Activated CD8-positive, alpha-beta T cell treated with anti-CD3 and anti-CD28 coated beads for 36 hours (primary cell): ENCODE results near the gene MAP3K12. TPM values are rescaled to one million over a fixed set of nuclear protein-coding genes. Genes with fewer than 3 reads are reported as not detected.

Source experiments
- ATAC-seq: fragments of 200-7000 bp; cut with Tn5 transposase; one replicate; pipeline ENCODE4 v1.10.0; 2021; ENCODE audit warnings: mild to moderate bottlenecking, moderate library complexity
- CTCF ChIA-PET: fragments of 350-600 bp; sonication (Branson Sonifier 250); formaldehyde crosslinking; loops from one replicate; lab custom pipeline; 2021; ENCODE audit warnings: antibody characterized with exemption; lab: Charles Lee
- POLR2A ChIA-PET: fragments of 350-600 bp; sonication (Branson Sonifier 250); formaldehyde crosslinking; loops from one replicate; lab custom pipeline; 2021; ENCODE audit warnings: antibody characterized with exemption; lab: Charles Lee
- DNase-seq: peaks from one replicate; pipeline ENCODE4 v3.0.0-alpha.2; 2020
- H3K27ac Mint-ChIP-seq: one replicate; pipeline ENCODE4 v1.8.0; 2021; ENCODE audit warnings: mild to moderate bottlenecking, mixed read lengths
- H3K27me3 Mint-ChIP-seq: one replicate; pipeline ENCODE4 v1.8.0; 2021; ENCODE audit warnings: mixed read lengths
- H3K36me3 Mint-ChIP-seq: one replicate; pipeline ENCODE4 v1.8.0; 2021; ENCODE audit warnings: low read depth, mixed read lengths
- H3K4me1 Mint-ChIP-seq: one replicate; pipeline ENCODE4 v1.8.0; 2021; ENCODE audit warnings: low read depth, mixed read lengths
- H3K4me3 Mint-ChIP-seq: one replicate; pipeline ENCODE4 v1.8.0; 2021; ENCODE audit warnings: mild to moderate bottlenecking, moderate library complexity, mixed read lengths
- H3K9me3 Mint-ChIP-seq: one replicate; pipeline ENCODE4 v1.8.0; 2021; ENCODE audit warnings: mixed read lengths
- intact Hi-C: fragments of 100-400 bp; cut with micrococcal nuclease; formaldehyde crosslinking; loops from one replicate; pipeline ENCODE4 v1.10.0; 2022
- total RNA-seq, 2 experiments: library from RNA; stranded (reverse); gene quantifications; one replicate each; pipeline ENCODE4 v1.2.3, GENCODE V29; 2021
- TF ChIP-seq, protein P1 (sequence below): fragments of 200-600 bp; IDR thresholded peaks from one replicate; pipeline ENCODE4 v1.8.0; 2022; ENCODE audit warnings: antibody characterized with exemption, mild to moderate bottlenecking

Gene MAP3K12
- total RNA-seq, 2 experiments from 2014 or later = 8.2 to 10.0 TPM

DNA sequence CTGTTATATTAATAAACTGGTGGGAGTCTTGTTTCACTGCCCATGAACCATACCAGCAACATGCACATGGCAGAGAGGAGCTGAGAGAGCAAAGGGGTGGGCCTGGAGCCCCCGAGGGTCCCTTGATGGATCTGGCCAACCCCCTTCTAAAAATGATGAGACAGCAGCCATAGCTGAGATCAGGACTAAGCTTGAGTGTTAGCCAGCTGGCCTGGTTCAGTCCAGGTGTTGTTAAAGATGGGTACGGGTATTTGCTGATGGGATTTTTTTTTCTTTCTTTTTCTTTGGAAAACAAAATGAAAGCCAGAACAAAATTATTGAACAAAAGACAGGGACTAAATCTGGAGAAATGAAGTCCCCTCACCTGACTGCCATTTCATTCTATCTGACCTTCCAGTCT is 31.4 kb downstream of the MAP3K12 start:
- Mint-ChIP-seq H3K4me1 (peaks cover 43% of the 10 kb centered on the region), H3K4me3 (no peak overlapping the region), H3K27ac (peak overlapping the region; percentile 50), H3K27me3 (no peaks in the 10 kb centered on the region), H3K36me3 (peaks cover 82% of the 10 kb centered on the region), H3K9me3 (no peaks in the 10 kb centered on the region)
- CTCF ChIA-PET = interaction anchor here (1.1 to 1.3 kb wide), 2 partner anchors 12 to 15 kb away, joined by 3 read pairs; no protein-coding TSS in a partner anchor
- ATAC-seq (no peak), DNase-seq (no peak)
- POLR2A ChIA-PET = interaction anchor here (43.3 to 54.1 kb wide), 2 partner anchors 0 to 19 kb away, joined by 1494 read pairs; partner anchors contain the start of genes MAP3K12, NPFF, PCBP2 and TARBP2
- TF ChIP-seq, protein P1, sequence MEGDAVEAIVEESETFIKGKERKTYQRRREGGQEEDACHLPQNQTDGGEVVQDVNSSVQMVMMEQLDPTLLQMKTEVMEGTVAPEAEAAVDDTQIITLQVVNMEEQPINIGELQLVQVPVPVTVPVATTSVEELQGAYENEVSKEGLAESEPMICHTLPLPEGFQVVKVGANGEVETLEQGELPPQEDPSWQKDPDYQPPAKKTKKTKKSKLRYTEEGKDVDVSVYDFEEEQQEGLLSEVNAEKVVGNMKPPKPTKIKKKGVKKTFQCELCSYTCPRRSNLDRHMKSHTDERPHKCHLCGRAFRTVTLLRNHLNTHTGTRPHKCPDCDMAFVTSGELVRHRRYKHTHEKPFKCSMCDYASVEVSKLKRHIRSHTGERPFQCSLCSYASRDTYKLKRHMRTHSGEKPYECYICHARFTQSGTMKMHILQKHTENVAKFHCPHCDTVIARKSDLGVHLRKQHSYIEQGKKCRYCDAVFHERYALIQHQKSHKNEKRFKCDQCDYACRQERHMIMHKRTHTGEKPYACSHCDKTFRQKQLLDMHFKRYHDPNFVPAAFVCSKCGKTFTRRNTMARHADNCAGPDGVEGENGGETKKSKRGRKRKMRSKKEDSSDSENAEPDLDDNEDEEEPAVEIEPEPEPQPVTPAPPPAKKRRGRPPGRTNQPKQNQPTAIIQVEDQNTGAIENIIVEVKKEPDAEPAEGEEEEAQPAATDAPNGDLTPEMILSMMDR = no peak
- intact Hi-C loops = no loop called here

- Mint-ChIP-seq H3K27me3 (no peaks in the 10 kb centered on the region), H3K9me3 (no peaks in the 10 kb centered on the region), H3K27ac (no peak overlapping the region), H3K36me3 (peaks cover 82% of the 10 kb centered on the region), H3K4me1 (peaks cover 40% of the 10 kb centered on the region), H3K4me3 (no peak overlapping the region)
- TF ChIP-seq, protein P1 = no peak
- ChIA-PET CTCF (interaction anchor here (1.3 kb wide), 1 partner anchor 14 kb away, joined by 3 read pairs; no protein-coding TSS in a partner anchor), POLR2A (interaction anchor here (43.3 to 54.1 kb wide), 2 partner anchors 1 to 20 kb away, joined by 1494 read pairs; partner anchors contain the start of genes MAP3K12, NPFF, PCBP2 and TARBP2)
- ATAC-seq (no peak), DNase-seq (no peak)
- intact Hi-C loops = no loop called here
Measured at GRCh38 chr12:53467082-53467481, 32.2 kb downstream of the MAP3K12 start.

- H3K4me3 Mint-ChIP-seq = no peak overlapping the region
- POLR2A ChIA-PET = interaction anchor here (43.3 to 54.1 kb wide), 2 partner anchors 1 to 20 kb away, joined by 1494 read pairs; partner anchors contain the start of genes MAP3K12, NPFF, PCBP2 and TARBP2
- intact Hi-C loops = no loop called here
- no peak for ATAC-seq
- H3K4me1 Mint-ChIP-seq = peaks cover 38% of the 10 kb centered on the region
- H3K9me3 Mint-ChIP-seq = no peaks in the 10 kb centered on the region
- CTCF ChIA-PET = no interaction called here
- peaks cover 82% of the 10 kb centered on the region for H3K36me3 Mint-ChIP-seq
- H3K27me3 Mint-ChIP-seq = no peaks in the 10 kb centered on the region
- DNase-seq = no peak
- H3K27ac Mint-ChIP-seq = peak overlapping the region; percentile 19
- TF ChIP-seq, protein P1 = no peak
Measured at GRCh38 chr12:53466640-53467039, 32.6 kb downstream of the MAP3K12 start.

DNA sequence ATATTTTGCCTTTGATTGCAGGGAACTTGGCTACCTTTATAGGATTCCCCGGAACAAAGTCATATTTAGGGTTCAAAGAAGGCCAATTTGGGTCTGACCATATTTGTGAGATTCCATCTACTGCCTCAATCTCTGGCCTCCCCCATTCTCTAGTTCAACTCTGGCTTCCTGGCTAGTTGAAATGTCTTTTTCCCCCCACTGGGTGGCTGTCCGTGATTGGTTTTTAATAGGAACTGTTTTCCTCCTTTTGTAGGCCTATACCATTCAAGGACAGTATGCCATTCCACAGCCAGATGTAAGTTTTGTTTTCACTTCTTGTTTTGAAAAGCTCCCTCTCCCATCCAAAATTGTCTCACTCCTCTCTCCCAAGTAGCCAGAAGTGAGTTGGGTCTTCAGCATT is 33.6 kb downstream of the MAP3K12 start:
- ChIA-PET CTCF (interaction anchor here (2.4 kb wide), 1 partner anchor 11 kb away, joined by 16 read pairs; no protein-coding TSS in a partner anchor), POLR2A (interaction anchor here (43.3 to 54.1 kb wide), 2 partner anchors 2 to 21 kb away, joined by 1494 read pairs; partner anchors contain the start of genes MAP3K12, NPFF, PCBP2 and TARBP2)
- H3K27ac Mint-ChIP-seq = no peak overlapping the region
- no peaks in the 10 kb centered on the region for H3K27me3 Mint-ChIP-seq
- no peak for ATAC-seq
- no peak for DNase-seq
- peaks cover 39% of the 10 kb centered on the region for H3K4me1 Mint-ChIP-seq
- TF ChIP-seq, protein P1 = no peak
- intact Hi-C loops = no loop called here
- H3K9me3 Mint-ChIP-seq = no peaks in the 10 kb centered on the region
- no peak overlapping the region for H3K4me3 Mint-ChIP-seq
- peaks cover 82% of the 10 kb centered on the region for H3K36me3 Mint-ChIP-seq
